ENCODE results near the gene NYAP1.
"Not testable (repeated sequence)": the region's sequence is repeated elsewhere in the genome, so short reads cannot be mapped to it uniquely, and the experiment has no call there.

Gene NYAP1

DNA sequence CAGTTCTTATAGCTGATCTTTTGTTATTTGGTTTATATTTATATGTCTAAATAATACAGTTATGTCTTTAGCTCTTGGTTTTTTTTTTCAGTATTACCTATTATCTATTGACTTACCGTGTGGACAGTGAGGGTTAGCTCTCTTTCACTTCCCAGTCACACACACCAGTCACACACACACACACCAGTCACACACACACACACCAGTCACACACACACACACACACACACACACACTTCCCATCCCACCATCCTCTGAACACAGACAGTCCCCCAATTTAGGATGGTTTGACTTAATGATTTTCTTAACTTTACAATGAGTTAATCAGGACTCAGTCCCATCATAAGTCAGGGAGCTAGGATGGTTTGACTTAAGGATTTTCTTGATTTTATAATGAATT is 36.4 kb downstream of the NYAP1 start:
- H3K4me3 ChIP-seq (ENCODE audit: low read depth, low read length): no peak overlapping the region
- no peak for TF ChIP-seq CTCF (IDR thresholded peaks at IDR 0.05; ENCODE audit: low read depth, low read length)

GRCh38 chr7:100521076-100521475 is 37.3 kb downstream of the NYAP1 start:
- no peak for TF ChIP-seq CTCF (IDR thresholded peaks at IDR 0.05; ENCODE audit: low read depth, low read length)

GRCh38 chr7:100521909-100522593 is 38.3 kb downstream of the NYAP1 start:
- not testable (repeated sequence) for H3K4me3 ChIP-seq (ENCODE audit: low read depth, low read length)

More at GRCh38 chr7:100521076-100521475, 37.3 kb downstream of the NYAP1 start:
- H3K4me3 ChIP-seq (ENCODE audit: low read depth, low read length): no peak overlapping the region

DNA sequence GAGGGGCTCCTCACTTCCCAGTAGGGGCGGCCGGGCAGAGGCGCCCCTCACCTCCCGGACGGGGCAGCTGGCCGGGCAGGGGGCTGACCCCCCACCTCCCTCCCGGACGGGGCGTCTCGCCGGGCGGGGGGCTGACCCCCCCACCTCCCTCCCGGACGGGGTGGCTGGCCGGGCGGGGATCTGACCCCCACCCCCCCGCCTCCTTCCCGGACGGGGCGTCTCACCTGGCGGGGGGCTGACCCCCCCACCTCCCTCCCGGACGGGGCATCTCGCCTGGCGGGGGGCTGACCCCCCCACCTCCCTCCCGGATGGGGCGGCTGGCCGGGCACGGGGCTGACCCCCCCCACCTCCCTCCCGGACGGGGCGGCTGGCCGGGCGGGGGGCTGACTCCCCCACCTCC is 39.5 kb downstream of the NYAP1 start:
- H3K4me3 ChIP-seq (ENCODE audit: low read depth, low read length): not testable (repeated sequence)

DNA sequence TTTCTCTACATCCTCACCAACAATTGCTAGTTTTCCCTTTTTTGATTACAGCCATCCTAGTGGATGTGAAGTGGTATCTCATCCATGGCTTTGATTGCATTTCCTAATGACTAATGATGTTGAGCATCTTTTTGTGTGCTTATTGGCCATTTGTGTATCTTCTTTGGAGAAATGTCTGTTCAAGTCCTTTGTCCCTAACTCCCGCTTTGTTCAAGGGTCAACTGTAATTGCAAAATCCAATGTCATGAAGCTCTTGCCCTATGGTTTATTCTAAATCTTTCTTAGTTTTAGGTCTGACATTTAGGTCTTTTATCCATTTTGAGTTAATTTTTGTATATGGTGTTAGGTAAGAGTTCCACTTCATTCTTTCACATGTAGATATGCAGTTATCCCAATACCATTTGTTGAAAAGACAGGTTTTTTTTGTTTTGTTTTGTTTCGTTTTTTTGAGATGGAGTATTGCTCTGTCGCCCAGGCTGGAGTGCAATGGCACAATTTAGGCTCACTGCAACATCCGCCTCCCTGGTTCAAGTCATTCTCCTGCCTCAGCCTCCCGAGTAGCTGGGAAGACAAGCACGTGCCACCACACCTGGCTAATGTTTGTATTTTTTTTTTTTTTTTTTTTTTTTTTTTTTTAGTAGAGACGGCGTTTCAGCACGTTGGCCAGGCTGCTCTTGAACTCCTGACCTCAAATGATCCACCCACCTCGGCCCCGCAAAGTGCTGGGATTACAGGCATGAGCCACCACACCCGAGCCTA is 44.6 kb downstream of the NYAP1 start:
- H3K4me3 ChIP-seq (ENCODE audit: low read depth, low read length): not testable (repeated sequence)

- no peak for TF ChIP-seq CTCF (IDR thresholded peaks at IDR 0.05; ENCODE audit: low read depth, low read length)
Observed at GRCh38 chr7:100532165-100533022, 48.7 kb downstream of the NYAP1 start.

DNA sequence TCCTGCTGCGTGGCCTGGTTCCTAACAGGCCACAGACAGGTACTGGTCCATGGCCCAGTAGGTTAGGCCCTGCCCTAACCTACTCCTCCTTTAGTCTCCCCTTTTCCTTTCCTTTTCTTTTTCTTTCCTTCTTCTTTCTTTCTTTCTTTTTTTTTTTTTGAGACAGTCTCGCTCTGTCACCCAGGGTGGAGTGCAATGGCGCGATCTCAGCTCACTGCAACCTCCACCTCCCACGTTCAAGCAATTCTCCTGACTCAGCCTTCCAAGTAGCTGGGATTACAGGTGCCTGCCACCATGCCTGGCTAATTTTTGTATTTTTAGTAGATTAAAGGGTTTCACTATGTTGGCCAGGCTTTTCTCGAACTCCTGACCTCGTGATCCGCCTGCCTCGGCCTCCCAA is 52.3 kb downstream of the NYAP1 start:
- not testable (repeated sequence) for H3K4me3 ChIP-seq (ENCODE audit: low read depth, low read length)

More at GRCh38 chr7:100532165-100533022, 48.7 kb downstream of the NYAP1 start:
- H3K4me3 ChIP-seq (ENCODE audit: low read depth, low read length): no peak overlapping the region

- not testable (repeated sequence) for H3K4me3 ChIP-seq (ENCODE audit: low read depth, low read length)
Observed at GRCh38 chr7:100536695-100537094, 53.0 kb downstream of the NYAP1 start.

DNA sequence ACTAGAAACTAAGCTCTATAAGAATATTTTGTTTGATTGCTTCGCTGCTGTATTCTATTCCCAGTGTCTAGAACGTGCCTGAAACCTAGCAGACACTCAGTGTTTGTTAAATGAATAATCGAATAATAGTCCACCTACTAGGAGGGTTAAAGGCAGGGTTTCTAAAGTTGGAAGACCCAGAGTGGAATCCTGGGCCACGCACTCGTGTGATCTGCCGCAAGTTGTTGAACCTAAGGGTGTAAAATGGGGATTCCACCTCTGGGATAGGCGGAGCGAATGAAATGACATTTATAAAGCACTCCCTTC is 54.6 kb downstream of the NYAP1 start:
- peak overlapping the region; percentile 52 for H3K4me3 ChIP-seq (ENCODE audit: low read depth, low read length)
- TF ChIP-seq CTCF (IDR thresholded peaks at IDR 0.05; ENCODE audit: low read depth, low read length): no peak
